Measurements from ENCODE around the gene PRKCQ. TPM values are rescaled to one million over a fixed set of nuclear protein-coding genes. Genes with fewer than 3 reads are reported as not detected.

The PRKCQ gene
- total and polyA plus RNA-seq, 2 experiments from 2014 or later, result 0.43 to 0.97 TPM

- WGBS (ENCODE audit: low lambda C conversion rate, missing lambda C conversion rate), result 89% methylated on average over 11 of the region's 11 CpGs
- H3K4me1 ChIP-seq (ENCODE audit: insufficient read depth), result peaks cover 3% of the 10 kb centered on the region
- no peak overlapping the region for H2AFZ ChIP-seq
- H3K9me3 ChIP-seq (ENCODE audit: low read depth), result no peaks in the 10 kb centered on the region
- no peak overlapping the region for H3K4me2 ChIP-seq
- no peak for TF ChIP-seq EZH2phosphoT487 (IDR thresholded peaks at IDR 0.05; ENCODE audit: low read depth, severe bottlenecking, unreplicated experiment)
- no peak for TF ChIP-seq CTCF (IDR thresholded peaks at IDR 0.05; ENCODE audit: poor library complexity)
- no peak for TF ChIP-seq EZH2 (IDR thresholded peaks at IDR 0.05; ENCODE audit: borderline replicate concordance)
- no peaks in the 10 kb centered on the region for H3K79me2 ChIP-seq
- H4K20me1 ChIP-seq (ENCODE audit: insufficient read depth, poor library complexity, severe bottlenecking), result no peaks in the 10 kb centered on the region
- no peak overlapping the region for H3K27ac ChIP-seq
- DNase-seq (ENCODE audit: low spot score), result no peak
- H3K36me3 ChIP-seq (replicated peaks; ENCODE audit: insufficient read depth, low read depth), result no peaks in the 10 kb centered on the region
- no peak overlapping the region for H3K4me3 ChIP-seq
- no peaks in the 10 kb centered on the region for H3K9me2 ChIP-seq (replicated peaks; ENCODE audit: insufficient read depth)
- H3K27me3 ChIP-seq, result no peaks in the 10 kb centered on the region
Measured at GRCh38 chr10:6470894-6471618, 109.0 kb downstream of the PRKCQ start.

- no peaks in the 10 kb centered on the region for H3K36me3 ChIP-seq (replicated peaks; ENCODE audit: insufficient read depth, low read depth)
- no peak for DNase-seq (ENCODE audit: low spot score)
Measured at GRCh38 chr10:6469661-6470060, 110.4 kb downstream of the PRKCQ start.

GRCh38 chr10:6465854-6466601, 114.0 kb downstream of the PRKCQ start:
- no peak overlapping the region for H3K27ac ChIP-seq
- no peaks in the 10 kb centered on the region for H4K20me1 ChIP-seq (ENCODE audit: insufficient read depth, poor library complexity, severe bottlenecking)
- H3K27me3 ChIP-seq, result no peaks in the 10 kb centered on the region
- H3K9me2 ChIP-seq (replicated peaks; ENCODE audit: insufficient read depth), result no peaks in the 10 kb centered on the region
- 88% methylated on average over 7 of the region's 7 CpGs for WGBS (ENCODE audit: low lambda C conversion rate, missing lambda C conversion rate)
- H3K4me1 ChIP-seq (ENCODE audit: insufficient read depth), result peaks cover 3% of the 10 kb centered on the region
- H3K4me3 ChIP-seq, result no peak overlapping the region
- H3K79me2 ChIP-seq, result no peaks in the 10 kb centered on the region
- H3K36me3 ChIP-seq (replicated peaks; ENCODE audit: insufficient read depth, low read depth), result no peaks in the 10 kb centered on the region
- no peak for DNase-seq (ENCODE audit: low spot score)
- H3K9me3 ChIP-seq (ENCODE audit: low read depth), result no peaks in the 10 kb centered on the region
- no peak overlapping the region for H3K4me2 ChIP-seq
- TF ChIP-seq EZH2phosphoT487 (IDR thresholded peaks at IDR 0.05; ENCODE audit: low read depth, severe bottlenecking, unreplicated experiment) (no peak), EZH2 (IDR thresholded peaks at IDR 0.05; ENCODE audit: borderline replicate concordance) (no peak), CTCF (IDR thresholded peaks at IDR 0.05; ENCODE audit: poor library complexity) (no peak)
- no peak overlapping the region for H2AFZ ChIP-seq

More at GRCh38 chr10:6469661-6470060, 110.4 kb downstream of the PRKCQ start:
- Histone ChIP-seq H3K27me3 (no peaks in the 10 kb centered on the region), H3K4me2 (no peak overlapping the region), H3K9me2 (replicated peaks; ENCODE audit: insufficient read depth) (no peaks in the 10 kb centered on the region), H3K9me3 (ENCODE audit: low read depth) (no peaks in the 10 kb centered on the region), H3K4me3 (no peak overlapping the region), H3K27ac (no peak overlapping the region), H2AFZ (no peak overlapping the region), H3K4me1 (ENCODE audit: insufficient read depth) (peaks cover 3% of the 10 kb centered on the region), H3K79me2 (no peaks in the 10 kb centered on the region), H4K20me1 (ENCODE audit: insufficient read depth, poor library complexity, severe bottlenecking) (no peaks in the 10 kb centered on the region)
- TF ChIP-seq EZH2 (IDR thresholded peaks at IDR 0.05; ENCODE audit: borderline replicate concordance), result no peak
- no peak for TF ChIP-seq EZH2phosphoT487 (IDR thresholded peaks at IDR 0.05; ENCODE audit: low read depth, severe bottlenecking, unreplicated experiment)
- no peak for TF ChIP-seq CTCF (IDR thresholded peaks at IDR 0.05; ENCODE audit: poor library complexity)

Data from hepatocyte (in vitro differentiated cells).